HFFc6 (cell line): ENCODE results near the gene NRIP3. TPM values are rescaled to one million over a fixed set of nuclear protein-coding genes. Genes with fewer than 3 reads are reported as not detected.
"Not testable (repeated sequence)": the region's sequence is repeated elsewhere in the genome, so short reads cannot be mapped to it uniquely, and the experiment has no call there.

Experiments
- DNase-seq: peaks from one replicate; pipeline ENCODE4 v3.0.0-alpha.2; 2018
- H3K27ac Mint-ChIP-seq: 2 replicates; pipeline ENCODE4 v1.8.0; 2020; ENCODE audit warnings: mild to moderate bottlenecking, mixed read lengths
- H3K27me3 Mint-ChIP-seq: 2 replicates; pipeline ENCODE4 v1.8.0; 2021; ENCODE audit warnings: mild to moderate bottlenecking, moderate library complexity, mixed read lengths; ENCODE audit not compliant: insufficient read depth
- H3K36me3 Mint-ChIP-seq: 2 replicates; pipeline ENCODE4 v1.8.0; 2021; ENCODE audit warnings: low read depth, mixed read lengths
- H3K4me1 Mint-ChIP-seq: 2 replicates; pipeline ENCODE4 v1.8.0; 2020; ENCODE audit warnings: low read depth, mixed read lengths
- H3K4me3 Mint-ChIP-seq: 2 replicates; pipeline ENCODE4 v1.8.0; 2020; ENCODE audit warnings: mild to moderate bottlenecking, moderate library complexity, mixed read lengths
- H3K9me3 Mint-ChIP-seq: 2 replicates; pipeline ENCODE4 v1.8.0; 2020; ENCODE audit warnings: mild to moderate bottlenecking, mixed read lengths
- CTCF ChIP-seq: fragments of 200-600 bp; sonication (generic); IDR thresholded peaks from 2 replicates; pipeline ENCODE4 v1.5.0; 2021; ENCODE audit warnings: antibody characterized with exemption, mild to moderate bottlenecking
- total RNA-seq, 6 experiments: library from RNA; stranded (reverse); fragmentation: NEBNext Ultra II Directional; extraction: Animal tissue kit (Norgen Biotek cat#: 25700); gene quantifications; 2 replicates in 1 of 6; 3 replicates in 5 of 6; pipeline ENCODE4 v1.2.3, GENCODE V29; 2021

The NRIP3 gene
- total RNA-seq, 6 experiments from 2014 or later, result 7.8 to 18.6 (median 16.2) TPM

- Mint-ChIP-seq H3K4me1 (peaks cover 26% of the 10 kb centered on the region), H3K27ac (no peak overlapping the region), H3K36me3 (no peaks in the 10 kb centered on the region), H3K9me3 (no peaks in the 10 kb centered on the region), H3K4me3 (no peak overlapping the region), H3K27me3 (no peaks in the 10 kb centered on the region; the same call in 1 of the 2 replicates)
- no peak for DNase-seq
- no peak for TF ChIP-seq CTCF
Measured at GRCh38 chr11:8985462-8985861, 18.3 kb downstream of the NRIP3 start.

GRCh38 chr11:8983552-8983951, 20.2 kb downstream of the NRIP3 start:
- no peak for DNase-seq
- Mint-ChIP-seq H3K9me3 (no peaks in the 10 kb centered on the region), H3K36me3 (no peaks in the 10 kb centered on the region), H3K4me1 (peaks cover 7% of the 10 kb centered on the region), H3K27me3 (no peaks in the 10 kb centered on the region; the same call in 1 of the 2 replicates), H3K27ac (no peak overlapping the region), H3K4me3 (no peak overlapping the region)
- TF ChIP-seq CTCF, result no peak

GRCh38 chr11:8980485-8980884, 23.3 kb downstream of the NRIP3 start:
- no peaks in the 10 kb centered on the region for H3K36me3 Mint-ChIP-seq
- H3K4me3 Mint-ChIP-seq, result no peak overlapping the region
- H3K27me3 Mint-ChIP-seq, result no peaks in the 10 kb centered on the region; the same call in 1 of the 2 replicates
- H3K9me3 Mint-ChIP-seq, result no peaks in the 10 kb centered on the region
- H3K4me1 Mint-ChIP-seq, result no peaks in the 10 kb centered on the region
- DNase-seq, result no peak
- H3K27ac Mint-ChIP-seq, result no peak overlapping the region
- no peak for TF ChIP-seq CTCF

GRCh38 chr11:8979365-8979764, 24.4 kb downstream of the NRIP3 start:
- H3K4me3 Mint-ChIP-seq, H3K36me3 Mint-ChIP-seq, H3K9me3 Mint-ChIP-seq, H3K27me3 Mint-ChIP-seq, H3K27ac Mint-ChIP-seq, DNase-seq, H3K4me1 Mint-ChIP-seq: not testable (repeated sequence)

GRCh38 chr11:8973121-8973520, 30.7 kb downstream of the NRIP3 start:
- H3K4me1 Mint-ChIP-seq, result no peaks in the 10 kb centered on the region; the same call in 1 of the 2 replicates
- H3K27ac Mint-ChIP-seq, result no peak overlapping the region
- DNase-seq, result no peak
- no peaks in the 10 kb centered on the region for H3K9me3 Mint-ChIP-seq
- no peak overlapping the region for H3K4me3 Mint-ChIP-seq
- H3K36me3 Mint-ChIP-seq, result no peaks in the 10 kb centered on the region
- TF ChIP-seq CTCF, result no peak
- H3K27me3 Mint-ChIP-seq, result no peaks in the 10 kb centered on the region

- no peak for DNase-seq
- Mint-ChIP-seq H3K27ac (no peak overlapping the region), H3K36me3 (no peaks in the 10 kb centered on the region), H3K4me1 (no peaks in the 10 kb centered on the region; the same call in 1 of the 2 replicates), H3K27me3 (no peaks in the 10 kb centered on the region), H3K4me3 (no peak overlapping the region), H3K9me3 (no peaks in the 10 kb centered on the region)
- no peak for TF ChIP-seq CTCF
Measured at GRCh38 chr11:8971924-8972316, 31.9 kb downstream of the NRIP3 start.
